ENCODE data around the gene RNASE4. TPM values are rescaled to one million over a fixed set of nuclear protein-coding genes. Genes with fewer than 3 reads are reported as not detected.
A peak's percentile ranks its signal among the peaks of the same experiment; 100 is the strongest.

The RNASE4 gene
- total and polyA plus RNA-seq, 10 of the 15 experiments (the other 5 are each of a cell fraction or from before 2014, with no cell fraction given): 0.87 to 2.6 (median 1.3) TPM

- TF ChIP-seq MEF2A (IDR thresholded peaks at IDR 0.05; ENCODE audit: insufficient read depth, low read depth, low read length): no peak
- peak; percentile 55; the same call in 1 of the 2 replicates for TF ChIP-seq STAT1 (conservative IDR thresholded peaks at IDR 0.05)
- peak; percentile 43; the same call in 1 of the 2 replicates for TF ChIP-seq TBL1XR1 (IDR thresholded peaks at IDR 0.05; ENCODE audit: low read depth, low read length)
- no peak for TF ChIP-seq CHD2 (IDR thresholded peaks at IDR 0.05; ENCODE audit: borderline replicate concordance, low read depth, low read length)
- TF ChIP-seq CHD4 (IDR thresholded peaks at IDR 0.05): no peak
- no peak for TF ChIP-seq ZBTB33 (IDR thresholded peaks at IDR 0.05)
- TF ChIP-seq SKIL (IDR thresholded peaks at IDR 0.05; ENCODE audit: low read depth, poor library complexity, severe bottlenecking): no peak
- TF ChIP-seq FOS (IDR thresholded peaks at IDR 0.05; ENCODE audit: borderline replicate concordance, extremely low read depth, insufficient read length): no peak
- TF ChIP-seq IKZF2 (IDR thresholded peaks at IDR 0.05): peak; percentile 27 to 59
- no peak for TF ChIP-seq SMAD5 (IDR thresholded peaks at IDR 0.05; ENCODE audit: low read depth)
- TF ChIP-seq E2F4 (IDR thresholded peaks at IDR 0.05; ENCODE audit: low read depth, low read length): no peak
- no peak for TF ChIP-seq SUPT20H (IDR thresholded peaks at IDR 0.05; ENCODE audit: borderline replicate concordance, control insufficient read depth, low read depth, low read length)
- TF ChIP-seq IKZF1 (conservative IDR thresholded peaks at IDR 0.05): peak; percentile 69
- no peak for TF ChIP-seq E4F1 (IDR thresholded peaks at IDR 0.05; ENCODE audit: borderline replicate concordance, partially characterized antibody)
- TF ChIP-seq ZNF622 (IDR thresholded peaks at IDR 0.05): no peak
- no peak for TF ChIP-seq TCF12 (IDR thresholded peaks at IDR 0.05; ENCODE audit: low read depth, low read length)
- no peak for TF ChIP-seq BMI1 (IDR thresholded peaks at IDR 0.05; ENCODE audit: borderline replicate concordance)
- peak; percentile 71 for TF ChIP-seq YY1 (IDR thresholded peaks at IDR 0.05; ENCODE audit: low read depth, low read length)
- TF ChIP-seq ZZZ3 (IDR thresholded peaks at IDR 0.05; ENCODE audit: control insufficient read depth, insufficient read length, low read depth): no peak
These were observed 21.2 kb upstream of the RNASE4 start (continued) for GRCh38 chr14:20662968-20663732.

Data from GM12878 (cell line).